ENCODE measurements around the gene BRD4.
"Not testable (repeated sequence)": the region's sequence is repeated elsewhere in the genome, so short reads cannot be mapped to it uniquely, and the experiment has no call there.

BRD4 gene

DNA sequence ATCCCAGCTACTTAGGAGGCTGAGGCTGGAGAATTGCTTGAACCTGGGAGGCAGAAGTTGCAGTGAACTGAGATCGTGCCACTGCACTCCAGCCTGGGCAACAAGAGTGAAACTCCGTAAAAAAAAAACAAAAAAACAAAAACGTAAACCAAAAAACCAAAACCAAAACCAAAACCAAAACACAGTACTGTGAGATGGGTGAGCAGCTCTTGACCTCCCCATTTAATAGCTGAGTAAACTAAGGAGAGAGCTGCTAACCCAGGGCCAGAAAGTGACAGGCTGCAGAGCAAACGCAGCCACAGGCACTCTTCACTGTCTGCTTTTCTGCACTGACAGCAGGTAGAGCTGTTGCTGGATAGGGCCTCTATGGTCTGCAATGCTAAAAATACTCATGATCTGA lies 27.7 kb upstream of the BRD4 start:
- peaks cover 12 to 65% (median 48%) of the 10 kb centered on the region in 4 experiments for H3K36me3 ChIP-seq (ENCODE audit: control insufficient read depth in 4 of 4, insufficient read depth in 4 of 4, low read length in 3 of 4)
- H3K27me3 ChIP-seq (replicated peaks in 2 of 5; ENCODE audit: control insufficient read depth in 4 of 5, insufficient read depth in 5 of 5, low read length in 4 of 5); H3K4me1 ChIP-seq (ENCODE audit: control extremely low read depth in 1 of 4, control insufficient read depth in 4 of 4, insufficient read depth in 4 of 4, low read length in 3 of 4); H3K4me3 ChIP-seq (ENCODE audit: control insufficient read depth in 1 of 7, extremely low read depth in 1 of 7, insufficient read depth in 4 of 7, low read depth in 2 of 7, low read length in 6 of 7); CTCF ChIA-PET; H3K9me3 ChIP-seq (ENCODE audit: control extremely low read depth in 1 of 5, control insufficient read depth in 4 of 5, insufficient read depth in 2 of 5, low read depth in 1 of 5, low read length in 4 of 5); DNase-seq: not testable (repeated sequence)
- H3K27ac ChIP-seq (ENCODE audit: insufficient read depth in 1 of 2, low read depth in 1 of 2, low read length in 2 of 2, poor library complexity in 1 of 2, severe bottlenecking in 2 of 2), result peak overlapping the region in 1 of 2 experiments; percentile 14
- WGBS (ENCODE audit: insufficient coverage), result 95% methylated on average over 3 of the region's 4 CpGs
- POLR2A ChIA-PET, result interaction anchor here (1.2 kb wide), 1 partner anchor 10 kb away, joined by 4 read pairs; no protein-coding TSS in a partner anchor

DNA sequence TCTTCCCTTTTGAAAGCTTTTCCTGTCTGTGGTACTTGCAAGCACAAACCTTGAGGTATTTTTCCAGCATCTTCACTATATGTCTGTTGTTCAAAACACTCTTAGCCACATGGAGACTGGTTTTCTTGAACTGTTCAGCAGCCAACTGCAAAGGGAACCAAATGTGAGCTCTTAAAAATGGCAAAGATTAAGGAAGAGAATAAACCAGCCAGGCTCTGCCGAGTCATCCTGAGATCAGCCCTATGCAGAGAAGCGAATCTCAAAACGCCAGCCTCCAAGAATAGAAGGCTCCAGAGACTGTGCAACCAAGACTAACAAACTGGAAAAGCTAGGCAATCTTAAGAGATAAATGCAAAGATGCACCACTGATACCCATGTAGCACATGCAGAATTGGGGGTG lies 26.6 kb upstream of the BRD4 start:
- no peaks in the 10 kb centered on the region for H3K27me3 ChIP-seq (replicated peaks in 2 of 5; ENCODE audit: control insufficient read depth in 4 of 5, insufficient read depth in 5 of 5, low read length in 4 of 5)
- peaks cover 0 to 8% (median 0%) of the 10 kb centered on the region in 4 experiments for H3K4me1 ChIP-seq (ENCODE audit: control extremely low read depth in 1 of 4, control insufficient read depth in 4 of 4, insufficient read depth in 4 of 4, low read length in 3 of 4)
- DNase-seq, result no peak
- H3K4me3 ChIP-seq (ENCODE audit: control insufficient read depth in 1 of 7, extremely low read depth in 1 of 7, insufficient read depth in 4 of 7, low read depth in 2 of 7, low read length in 6 of 7), result no peak overlapping the region
- 41% methylated on average over 3 of the region's 3 CpGs for WGBS (ENCODE audit: insufficient coverage)
- POLR2A ChIA-PET, result interaction anchor here (0.6 to 1.2 kb wide), 4 partner anchors 9 to 62 kb away, joined by 3 to 6 read pairs (median 5); no protein-coding TSS in a partner anchor
- CTCF ChIA-PET, result interaction anchor here (1.5 kb wide), 1 partner anchor 9 kb away, joined by 5 read pairs; no protein-coding TSS in a partner anchor
- no peak overlapping the region for H3K27ac ChIP-seq (ENCODE audit: insufficient read depth in 1 of 2, low read depth in 1 of 2, low read length in 2 of 2, poor library complexity in 1 of 2, severe bottlenecking in 2 of 2)
- peaks cover 15 to 69% (median 55%) of the 10 kb centered on the region in 4 experiments for H3K36me3 ChIP-seq (ENCODE audit: control insufficient read depth in 4 of 4, insufficient read depth in 4 of 4, low read length in 3 of 4)
- no peaks in the 10 kb centered on the region for H3K9me3 ChIP-seq (ENCODE audit: control extremely low read depth in 1 of 5, control insufficient read depth in 4 of 5, insufficient read depth in 2 of 5, low read depth in 1 of 5, low read length in 4 of 5)

DNA sequence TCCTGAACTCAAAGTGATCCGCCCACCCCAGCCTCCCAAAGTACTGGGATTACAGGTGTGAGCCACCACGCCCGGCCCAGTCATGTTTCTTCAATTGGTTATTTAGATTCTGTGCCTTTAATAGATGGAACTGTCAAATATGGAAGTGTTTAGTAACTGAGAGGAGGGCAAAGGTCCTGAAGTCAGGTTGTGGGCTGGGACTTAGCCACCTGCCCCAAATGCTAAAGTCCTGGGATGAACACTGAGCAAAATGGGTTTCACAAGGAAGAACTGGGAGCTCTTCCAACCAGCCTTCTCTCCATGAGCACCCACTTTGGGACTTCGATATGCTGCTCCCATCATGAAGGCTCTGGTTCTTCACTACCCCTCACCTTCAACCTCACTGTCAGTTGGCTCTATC lies 25.6 kb upstream of the BRD4 start:
- WGBS (ENCODE audit: insufficient coverage), result 92% methylated on average over 4 of the region's 4 CpGs
- DNase-seq, result no peak
- POLR2A ChIA-PET, result interaction anchor here (0.6 kb wide), 1 partner anchor 23 kb away, joined by 3 read pairs; no protein-coding TSS in a partner anchor
- H3K36me3 ChIP-seq (ENCODE audit: control insufficient read depth in 4 of 4, insufficient read depth in 4 of 4, low read length in 3 of 4), result peaks cover 15 to 75% (median 62%) of the 10 kb centered on the region in 4 experiments
- H3K4me1 ChIP-seq (ENCODE audit: control extremely low read depth in 1 of 4, control insufficient read depth in 4 of 4, insufficient read depth in 4 of 4, low read length in 3 of 4), result peaks cover 0 to 8% (median 0%) of the 10 kb centered on the region in 4 experiments
- H3K4me3 ChIP-seq (ENCODE audit: control insufficient read depth in 1 of 7, extremely low read depth in 1 of 7, insufficient read depth in 4 of 7, low read depth in 2 of 7, low read length in 6 of 7), result no peak overlapping the region
- CTCF ChIA-PET, result interaction anchor here (1.5 kb wide), 1 partner anchor 8 kb away, joined by 5 read pairs; no protein-coding TSS in a partner anchor
- no peaks in the 10 kb centered on the region for H3K9me3 ChIP-seq (ENCODE audit: control extremely low read depth in 1 of 5, control insufficient read depth in 4 of 5, insufficient read depth in 2 of 5, low read depth in 1 of 5, low read length in 4 of 5)
- no peak overlapping the region for H3K27ac ChIP-seq (ENCODE audit: insufficient read depth in 1 of 2, low read depth in 1 of 2, low read length in 2 of 2, poor library complexity in 1 of 2, severe bottlenecking in 2 of 2)
- H3K27me3 ChIP-seq (replicated peaks in 2 of 5; ENCODE audit: control insufficient read depth in 4 of 5, insufficient read depth in 5 of 5, low read length in 4 of 5), result no peaks in the 10 kb centered on the region

DNA sequence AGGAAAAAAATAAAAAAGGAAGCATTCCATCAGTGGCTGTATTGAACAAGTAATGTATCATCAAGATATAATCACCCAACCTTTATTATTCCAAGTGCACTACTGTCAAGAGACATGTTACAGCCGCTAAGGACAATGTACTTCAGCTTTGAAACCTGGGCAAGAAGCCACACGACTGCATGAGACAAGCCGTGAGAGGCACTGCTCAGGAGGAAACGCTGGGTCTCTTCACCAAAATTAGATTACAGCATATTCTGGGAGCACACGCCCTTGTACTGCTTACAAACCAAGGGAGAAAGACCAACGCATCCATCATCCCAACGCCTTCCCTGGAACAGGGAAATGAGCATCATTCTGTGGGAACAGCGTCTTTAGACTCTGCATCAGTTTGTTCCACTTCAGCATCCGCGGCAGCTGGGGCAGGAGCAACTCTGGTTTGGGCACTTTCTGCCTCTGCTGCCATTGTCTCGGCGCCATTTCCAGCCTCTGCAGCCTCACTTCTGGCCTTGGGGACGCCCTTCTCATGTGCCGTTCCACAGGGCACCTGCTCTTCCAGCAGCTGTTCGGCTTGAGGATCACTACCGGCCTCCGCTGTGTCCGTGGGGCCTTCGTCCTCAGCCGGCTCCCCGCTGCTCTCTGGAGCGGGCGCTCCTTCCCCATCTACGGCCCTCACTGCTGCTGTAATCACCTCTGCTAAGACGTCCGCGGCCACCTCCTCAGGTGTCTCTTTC lies 22.4 kb upstream of the BRD4 start:
- Histone ChIP-seq H3K36me3 (ENCODE audit: control insufficient read depth in 4 of 4, insufficient read depth in 4 of 4, low read length in 3 of 4) (peaks cover 11 to 55% (median 47%) of the 10 kb centered on the region in 4 experiments), H3K27me3 (replicated peaks in 2 of 5; ENCODE audit: control insufficient read depth in 4 of 5, insufficient read depth in 5 of 5, low read length in 4 of 5) (no peaks in the 10 kb centered on the region), H3K9me3 (ENCODE audit: control extremely low read depth in 1 of 5, control insufficient read depth in 4 of 5, insufficient read depth in 2 of 5, low read depth in 1 of 5, low read length in 4 of 5) (no peaks in the 10 kb centered on the region), H3K27ac (ENCODE audit: insufficient read depth in 1 of 2, low read depth in 1 of 2, low read length in 2 of 2, poor library complexity in 1 of 2, severe bottlenecking in 2 of 2) (no peak overlapping the region), H3K4me1 (ENCODE audit: control extremely low read depth in 1 of 4, control insufficient read depth in 4 of 4, insufficient read depth in 4 of 4, low read length in 3 of 4) (peaks cover 0 to 8% (median 0%) of the 10 kb centered on the region in 4 experiments), H3K4me3 (ENCODE audit: control insufficient read depth in 1 of 7, extremely low read depth in 1 of 7, insufficient read depth in 4 of 7, low read depth in 2 of 7, low read length in 6 of 7) (no peak overlapping the region)
- ChIA-PET POLR2A (interaction anchor here (0.6 kb wide), 1 partner anchor 1309 kb away, joined by 5 read pairs; no protein-coding TSS in a partner anchor), CTCF (interaction anchor here (0.6 to 1.4 kb wide), 3 partner anchors 14 to 126 kb away, joined by 3 to 4 read pairs (median 3); no protein-coding TSS in a partner anchor)
- WGBS (ENCODE audit: insufficient coverage), result 94% methylated on average over 25 of the region's 27 CpGs
- no peak for DNase-seq

DNA sequence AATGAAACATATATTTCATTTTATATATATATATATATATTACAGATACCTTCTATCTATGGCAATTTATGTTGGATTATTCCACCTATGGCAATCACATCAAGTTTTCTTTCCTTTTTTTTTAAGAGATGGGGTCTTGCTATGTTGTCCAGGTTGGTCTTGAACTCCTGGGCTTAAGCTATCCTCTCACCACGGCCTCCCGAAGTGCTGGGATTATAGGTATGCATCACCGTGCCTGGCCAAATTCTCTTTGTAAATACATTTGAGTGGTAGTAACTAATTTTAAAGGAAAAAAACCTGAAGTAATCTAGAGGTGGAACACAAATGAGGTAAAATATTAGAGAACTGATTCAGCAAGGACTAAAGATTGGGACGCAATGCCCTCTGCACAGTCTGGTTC lies 21.6 kb upstream of the BRD4 start:
- no peak overlapping the region for H3K27ac ChIP-seq (ENCODE audit: insufficient read depth in 1 of 2, low read depth in 1 of 2, low read length in 2 of 2, poor library complexity in 1 of 2, severe bottlenecking in 2 of 2)
- POLR2A ChIA-PET, result no interaction called here
- H3K27me3 ChIP-seq (replicated peaks in 2 of 5; ENCODE audit: control insufficient read depth in 4 of 5, insufficient read depth in 5 of 5, low read length in 4 of 5), result no peaks in the 10 kb centered on the region
- WGBS (ENCODE audit: insufficient coverage), result 80% methylated on average over 3 of the region's 4 CpGs
- peaks cover 11 to 50% (median 42%) of the 10 kb centered on the region in 4 experiments for H3K36me3 ChIP-seq (ENCODE audit: control insufficient read depth in 4 of 4, insufficient read depth in 4 of 4, low read length in 3 of 4)
- no peak for DNase-seq
- CTCF ChIA-PET, result no interaction called here
- H3K4me3 ChIP-seq (ENCODE audit: control insufficient read depth in 1 of 7, extremely low read depth in 1 of 7, insufficient read depth in 4 of 7, low read depth in 2 of 7, low read length in 6 of 7), result no peak overlapping the region
- no peaks in the 10 kb centered on the region for H3K9me3 ChIP-seq (ENCODE audit: control extremely low read depth in 1 of 5, control insufficient read depth in 4 of 5, insufficient read depth in 2 of 5, low read depth in 1 of 5, low read length in 4 of 5)
- H3K4me1 ChIP-seq (ENCODE audit: control extremely low read depth in 1 of 4, control insufficient read depth in 4 of 4, insufficient read depth in 4 of 4, low read length in 3 of 4), result peaks cover 0 to 2% (median 0%) of the 10 kb centered on the region in 4 experiments

DNA sequence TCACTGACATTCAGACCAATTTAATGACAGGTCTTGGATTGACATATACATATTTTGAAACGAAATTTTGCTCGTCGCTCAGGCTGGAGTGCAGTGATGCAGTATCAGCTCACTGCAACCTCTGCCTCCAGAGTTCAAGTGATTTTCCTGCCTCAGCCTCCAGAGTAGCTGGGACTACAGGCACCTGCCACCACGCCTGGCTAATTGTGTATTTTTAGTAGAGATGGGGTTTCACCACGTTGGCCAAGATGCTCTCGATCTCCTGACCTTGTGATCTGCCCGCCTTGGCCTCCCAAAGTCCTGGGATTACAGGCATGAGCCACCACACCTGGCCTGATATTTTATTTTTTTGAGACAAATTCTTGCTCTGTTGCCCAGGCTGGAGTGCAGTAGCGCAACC lies 20.2 kb upstream of the BRD4 start:
- POLR2A ChIA-PET; DNase-seq; CTCF ChIA-PET; H3K9me3 ChIP-seq (ENCODE audit: control extremely low read depth in 1 of 5, control insufficient read depth in 4 of 5, insufficient read depth in 2 of 5, low read depth in 1 of 5, low read length in 4 of 5); H3K4me3 ChIP-seq (ENCODE audit: control insufficient read depth in 1 of 7, extremely low read depth in 1 of 7, insufficient read depth in 4 of 7, low read depth in 2 of 7, low read length in 6 of 7); H3K27ac ChIP-seq (ENCODE audit: insufficient read depth in 1 of 2, low read depth in 1 of 2, low read length in 2 of 2, poor library complexity in 1 of 2, severe bottlenecking in 2 of 2); H3K27me3 ChIP-seq (replicated peaks in 2 of 5; ENCODE audit: control insufficient read depth in 4 of 5, insufficient read depth in 5 of 5, low read length in 4 of 5); H3K4me1 ChIP-seq (ENCODE audit: control extremely low read depth in 1 of 4, control insufficient read depth in 4 of 4, insufficient read depth in 4 of 4, low read length in 3 of 4): not testable (repeated sequence)
- peaks cover 6 to 39% (median 28%) of the 10 kb centered on the region in 4 experiments for H3K36me3 ChIP-seq (ENCODE audit: control insufficient read depth in 4 of 4, insufficient read depth in 4 of 4, low read length in 3 of 4)
- WGBS (ENCODE audit: insufficient coverage), result 89% methylated on average over 8 of the region's 8 CpGs

DNA sequence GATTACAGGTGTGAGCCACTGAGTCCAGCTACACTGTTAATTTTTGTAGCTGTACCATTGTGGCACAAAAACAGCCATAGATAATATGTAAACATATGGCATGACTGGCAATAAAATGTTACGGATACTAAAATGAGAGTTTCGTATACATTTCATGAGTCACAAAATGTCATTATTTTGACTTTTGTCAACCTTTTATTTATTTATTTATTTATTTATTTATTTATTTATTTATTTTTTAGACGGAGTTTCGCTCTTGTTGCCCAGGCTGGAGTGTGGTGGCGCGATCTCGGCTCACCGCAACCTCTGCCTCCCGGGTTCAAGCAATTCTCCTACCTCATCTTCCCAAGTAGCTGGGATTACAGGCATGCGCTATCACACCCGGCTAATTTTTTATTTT lies 9.0 kb upstream of the BRD4 start:
- H3K27me3 ChIP-seq (replicated peaks in 2 of 5; ENCODE audit: control insufficient read depth in 4 of 5, insufficient read depth in 5 of 5, low read length in 4 of 5); POLR2A ChIA-PET; DNase-seq; H3K4me3 ChIP-seq (ENCODE audit: control insufficient read depth in 1 of 7, extremely low read depth in 1 of 7, insufficient read depth in 4 of 7, low read depth in 2 of 7, low read length in 6 of 7); H3K9me3 ChIP-seq (ENCODE audit: control extremely low read depth in 1 of 5, control insufficient read depth in 4 of 5, insufficient read depth in 2 of 5, low read depth in 1 of 5, low read length in 4 of 5); H3K4me1 ChIP-seq (ENCODE audit: control extremely low read depth in 1 of 4, control insufficient read depth in 4 of 4, insufficient read depth in 4 of 4, low read length in 3 of 4); H3K27ac ChIP-seq (ENCODE audit: insufficient read depth in 1 of 2, low read depth in 1 of 2, low read length in 2 of 2, poor library complexity in 1 of 2, severe bottlenecking in 2 of 2): not testable (repeated sequence)
- 94% methylated on average over 3 of the region's 11 CpGs for WGBS (ENCODE audit: insufficient coverage)
- CTCF ChIA-PET, result interaction anchor here (1.2 kb wide), 1 partner anchor 14 kb away, joined by 3 read pairs; no protein-coding TSS in a partner anchor
- peaks cover 2 to 11% (median 6%) of the 10 kb centered on the region in 4 experiments for H3K36me3 ChIP-seq (ENCODE audit: control insufficient read depth in 4 of 4, insufficient read depth in 4 of 4, low read length in 3 of 4)
